ENCODE results near the gene UNC45A. TPM values are rescaled to one million over a fixed set of nuclear protein-coding genes. Genes with fewer than 3 reads are reported as not detected.
A peak's percentile ranks its signal among the peaks of the same experiment; 100 is the strongest.

Gene UNC45A
- total and polyA plus RNA-seq, 2 of the 13 experiments (the other 11 are each of a cell fraction or from before 2014, with no cell fraction given), result 33.8 to 39.7 TPM

DNA sequence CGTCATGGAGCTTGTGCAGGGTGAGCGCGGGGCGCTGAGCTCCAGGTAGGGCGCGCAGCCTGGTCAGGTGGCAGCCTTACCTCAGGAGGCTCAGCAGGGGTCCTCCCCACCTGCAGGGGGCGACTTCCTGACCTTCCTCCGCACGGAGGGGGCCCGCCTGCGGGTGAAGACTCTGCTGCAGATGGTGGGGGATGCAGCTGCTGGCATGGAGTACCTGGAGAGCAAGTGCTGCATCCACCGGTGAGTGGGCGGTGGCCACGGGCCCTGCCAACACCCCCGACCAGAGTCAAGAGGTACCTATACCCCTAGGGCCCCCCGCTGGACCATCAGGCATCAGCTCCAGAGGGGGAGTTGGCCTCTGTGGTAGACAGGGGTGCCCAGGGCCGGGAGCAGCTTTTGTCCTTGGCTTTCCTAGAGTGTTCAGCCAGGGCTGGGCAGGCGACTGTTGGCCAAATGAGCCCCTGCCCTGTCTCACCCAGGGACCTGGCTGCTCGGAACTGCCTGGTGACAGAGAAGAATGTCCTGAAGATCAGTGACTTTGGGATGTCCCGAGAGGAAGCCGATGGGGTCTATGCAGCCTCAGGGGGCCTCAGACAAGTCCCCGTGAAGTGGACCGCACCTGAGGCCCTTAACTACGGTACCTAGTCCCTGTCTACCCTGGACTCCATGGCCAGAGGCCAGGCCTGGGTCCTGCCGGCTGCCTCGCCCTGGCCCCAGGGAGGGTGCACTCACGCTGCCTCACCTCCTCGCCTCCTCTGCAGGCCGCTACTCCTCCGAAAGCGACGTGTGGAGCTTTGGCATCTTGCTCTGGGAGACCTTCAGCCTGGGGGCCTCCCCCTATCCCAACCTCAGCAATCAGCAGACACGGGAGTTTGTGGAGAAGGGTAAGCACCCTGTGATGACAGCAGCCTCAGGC lies 41.7 kb upstream of the UNC45A start (continued):
- TF ChIP-seq, protein P1, sequence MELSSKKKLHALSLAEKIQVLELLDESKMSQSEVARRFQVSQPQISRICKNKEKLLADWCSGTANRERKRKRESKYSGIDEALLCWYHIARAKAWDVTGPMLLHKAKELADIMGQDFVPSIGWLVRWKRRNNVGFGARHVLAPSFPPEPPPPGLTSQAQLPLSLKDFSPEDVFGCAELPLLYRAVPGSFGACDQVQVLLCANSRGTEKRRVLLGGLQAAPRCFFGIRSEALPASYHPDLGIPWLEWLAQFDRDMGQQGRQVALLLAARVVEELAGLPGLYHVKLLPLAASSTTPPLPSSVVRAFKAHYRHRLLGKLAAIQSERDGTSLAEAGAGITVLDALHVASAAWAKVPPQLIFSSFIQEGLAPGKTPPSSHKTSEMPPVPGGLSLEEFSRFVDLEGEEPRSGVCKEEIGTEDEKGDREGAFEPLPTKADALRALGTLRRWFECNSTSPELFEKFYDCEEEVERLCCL (CRISPR knock-in tag; IDR thresholded peaks at IDR 0.05; ENCODE audit: borderline replicate concordance), result no peak
- TF ChIP-seq ZNF709 (CRISPR knock-in tag; IDR thresholded peaks at IDR 0.05), result no peak; the same call in 1 of the 2 replicates
- TF ChIP-seq, protein P2, sequence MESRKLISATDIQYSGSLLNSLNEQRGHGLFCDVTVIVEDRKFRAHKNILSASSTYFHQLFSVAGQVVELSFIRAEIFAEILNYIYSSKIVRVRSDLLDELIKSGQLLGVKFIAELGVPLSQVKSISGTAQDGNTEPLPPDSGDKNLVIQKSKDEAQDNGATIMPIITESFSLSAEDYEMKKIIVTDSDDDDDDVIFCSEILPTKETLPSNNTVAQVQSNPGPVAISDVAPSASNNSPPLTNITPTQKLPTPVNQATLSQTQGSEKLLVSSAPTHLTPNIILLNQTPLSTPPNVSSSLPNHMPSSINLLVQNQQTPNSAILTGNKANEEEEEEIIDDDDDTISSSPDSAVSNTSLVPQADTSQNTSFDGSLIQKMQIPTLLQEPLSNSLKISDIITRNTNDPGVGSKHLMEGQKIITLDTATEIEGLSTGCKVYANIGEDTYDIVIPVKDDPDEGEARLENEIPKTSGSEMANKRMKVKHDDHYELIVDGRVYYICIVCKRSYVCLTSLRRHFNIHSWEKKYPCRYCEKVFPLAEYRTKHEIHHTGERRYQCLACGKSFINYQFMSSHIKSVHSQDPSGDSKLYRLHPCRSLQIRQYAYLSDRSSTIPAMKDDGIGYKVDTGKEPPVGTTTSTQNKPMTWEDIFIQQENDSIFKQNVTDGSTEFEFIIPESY (CRISPR knock-in tag; IDR thresholded peaks at IDR 0.05), result peak; percentile 78
- TF ChIP-seq ZNF333 (CRISPR knock-in tag; IDR thresholded peaks at IDR 0.05; ENCODE audit: borderline replicate concordance), result 0 out of 2 replicates have a peak, but pooled peaks have one; percentile 34
- peak; percentile 77 for TF ChIP-seq ZFX (CRISPR knock-in tag; IDR thresholded peaks at IDR 0.05; ENCODE audit: low read depth)
- TF ChIP-seq TCF7L2 (IDR thresholded peaks at IDR 0.05; ENCODE audit: low read depth, low read length), result no peak
- 0 out of 2 replicates have a peak, but pooled peaks have one; percentile 45 for TF ChIP-seq KAT7 (CRISPR knock-in tag; IDR thresholded peaks at IDR 0.05; ENCODE audit: borderline replicate concordance)
- TF ChIP-seq, protein P3, sequence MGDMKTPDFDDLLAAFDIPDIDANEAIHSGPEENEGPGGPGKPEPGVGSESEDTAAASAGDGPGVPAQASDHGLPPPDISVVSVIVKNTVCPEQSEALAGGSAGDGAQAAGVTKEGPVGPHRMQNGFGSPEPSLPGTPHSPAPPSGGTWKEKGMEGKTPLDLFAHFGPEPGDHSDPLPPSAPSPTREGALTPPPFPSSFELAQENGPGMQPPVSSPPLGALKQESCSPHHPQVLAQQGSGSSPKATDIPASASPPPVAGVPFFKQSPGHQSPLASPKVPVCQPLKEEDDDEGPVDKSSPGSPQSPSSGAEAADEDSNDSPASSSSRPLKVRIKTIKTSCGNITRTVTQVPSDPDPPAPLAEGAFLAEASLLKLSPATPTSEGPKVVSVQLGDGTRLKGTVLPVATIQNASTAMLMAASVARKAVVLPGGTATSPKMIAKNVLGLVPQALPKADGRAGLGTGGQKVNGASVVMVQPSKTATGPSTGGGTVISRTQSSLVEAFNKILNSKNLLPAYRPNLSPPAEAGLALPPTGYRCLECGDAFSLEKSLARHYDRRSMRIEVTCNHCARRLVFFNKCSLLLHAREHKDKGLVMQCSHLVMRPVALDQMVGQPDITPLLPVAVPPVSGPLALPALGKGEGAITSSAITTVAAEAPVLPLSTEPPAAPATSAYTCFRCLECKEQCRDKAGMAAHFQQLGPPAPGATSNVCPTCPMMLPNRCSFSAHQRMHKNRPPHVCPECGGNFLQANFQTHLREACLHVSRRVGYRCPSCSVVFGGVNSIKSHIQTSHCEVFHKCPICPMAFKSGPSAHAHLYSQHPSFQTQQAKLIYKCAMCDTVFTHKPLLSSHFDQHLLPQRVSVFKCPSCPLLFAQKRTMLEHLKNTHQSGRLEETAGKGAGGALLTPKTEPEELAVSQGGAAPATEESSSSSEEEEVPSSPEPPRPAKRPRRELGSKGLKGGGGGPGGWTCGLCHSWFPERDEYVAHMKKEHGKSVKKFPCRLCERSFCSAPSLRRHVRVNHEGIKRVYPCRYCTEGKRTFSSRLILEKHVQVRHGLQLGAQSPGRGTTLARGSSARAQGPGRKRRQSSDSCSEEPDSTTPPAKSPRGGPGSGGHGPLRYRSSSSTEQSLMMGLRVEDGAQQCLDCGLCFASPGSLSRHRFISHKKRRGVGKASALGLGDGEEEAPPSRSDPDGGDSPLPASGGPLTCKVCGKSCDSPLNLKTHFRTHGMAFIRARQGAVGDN (CRISPR knock-in tag; IDR thresholded peaks at IDR 0.05), result peak; percentile 74
- TF ChIP-seq YEATS4 (CRISPR knock-in tag; IDR thresholded peaks at IDR 0.05; ENCODE audit: borderline replicate concordance), result peak; percentile 55; the same call in 1 of the 2 replicates
- no peak for TF ChIP-seq SMYD3 (CRISPR knock-in tag; IDR thresholded peaks at IDR 0.05)
- TF ChIP-seq ZNF879 (CRISPR knock-in tag; IDR thresholded peaks at IDR 0.05), result no peak
- TF ChIP-seq ZNF501 (CRISPR knock-in tag; IDR thresholded peaks at IDR 0.05), result peak; percentile 55; the same call in 1 of the 2 replicates
- peak; percentile 67 for TF ChIP-seq POLR2G (IDR thresholded peaks at IDR 0.05; ENCODE audit: low read depth, low read length)
- TF ChIP-seq XRCC5 (optimal IDR thresholded peaks at IDR 0.05; ENCODE audit: low read length), result peak; percentile 87
- no peak for TF ChIP-seq FOXP1 (IDR thresholded peaks at IDR 0.05)
- TF ChIP-seq FOXP1 (CRISPR knock-in tag; IDR thresholded peaks at IDR 0.05), result no peak
- TF ChIP-seq, protein P4, sequence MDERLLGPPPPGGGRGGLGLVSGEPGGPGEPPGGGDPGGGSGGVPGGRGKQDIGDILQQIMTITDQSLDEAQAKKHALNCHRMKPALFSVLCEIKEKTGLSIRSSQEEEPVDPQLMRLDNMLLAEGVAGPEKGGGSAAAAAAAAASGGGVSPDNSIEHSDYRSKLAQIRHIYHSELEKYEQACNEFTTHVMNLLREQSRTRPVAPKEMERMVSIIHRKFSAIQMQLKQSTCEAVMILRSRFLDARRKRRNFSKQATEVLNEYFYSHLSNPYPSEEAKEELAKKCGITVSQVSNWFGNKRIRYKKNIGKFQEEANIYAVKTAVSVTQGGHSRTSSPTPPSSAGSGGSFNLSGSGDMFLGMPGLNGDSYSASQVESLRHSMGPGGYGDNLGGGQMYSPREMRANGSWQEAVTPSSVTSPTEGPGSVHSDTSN (CRISPR knock-in tag; IDR thresholded peaks at IDR 0.05), result no peak
- no peak for TF ChIP-seq RFXANK (CRISPR knock-in tag; IDR thresholded peaks at IDR 0.05)

Data from HepG2 (cell line).